ENCODE data around the gene WNT7B.

The WNT7B gene

DNA sequence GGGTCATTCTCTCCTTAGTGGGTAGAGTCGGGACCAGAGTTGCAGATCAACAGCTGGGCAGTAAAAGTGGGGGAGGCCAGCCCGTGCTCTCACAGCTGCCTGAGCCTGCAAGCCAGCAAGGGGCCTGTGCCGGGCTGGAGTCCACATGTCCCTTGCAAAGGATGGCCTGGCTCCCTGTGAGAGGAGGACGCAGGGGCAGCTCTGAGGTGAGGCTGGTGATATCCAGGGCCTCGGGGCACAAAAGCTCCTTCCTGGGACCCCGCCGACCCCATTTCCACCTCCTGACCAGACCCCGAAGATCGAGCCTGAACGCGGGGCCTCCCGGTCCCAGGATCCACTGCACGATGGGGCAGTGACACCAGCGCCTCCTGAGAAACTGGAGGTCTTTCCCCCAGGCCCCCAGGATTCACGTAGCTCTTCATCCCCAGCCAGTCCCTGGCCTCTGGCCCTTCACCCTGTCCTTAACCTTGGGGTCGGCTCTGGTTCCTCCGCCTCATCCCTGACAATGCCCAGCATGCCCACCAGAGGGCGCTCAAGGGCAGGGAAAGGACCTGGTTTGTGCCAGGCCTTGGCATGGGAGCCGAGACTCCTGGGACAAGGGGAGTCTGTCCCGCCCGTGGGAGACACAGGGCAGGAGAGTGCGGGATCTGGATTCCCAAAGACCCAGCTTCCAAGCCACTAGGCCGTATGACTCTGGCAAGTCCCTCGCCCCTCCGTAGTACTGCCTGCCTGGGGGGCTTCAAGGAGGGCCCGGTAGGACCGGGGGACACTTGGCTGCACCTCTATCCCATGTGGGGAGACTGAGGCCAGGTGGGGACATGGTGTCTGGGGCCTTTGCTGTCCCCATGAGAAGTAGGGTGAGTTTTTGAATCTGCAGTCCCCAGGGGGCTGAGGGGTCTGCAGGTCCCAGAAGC lies 17.8 kb upstream of the WNT7B start:
- peak; percentile 66 for DNase-seq

DNA sequence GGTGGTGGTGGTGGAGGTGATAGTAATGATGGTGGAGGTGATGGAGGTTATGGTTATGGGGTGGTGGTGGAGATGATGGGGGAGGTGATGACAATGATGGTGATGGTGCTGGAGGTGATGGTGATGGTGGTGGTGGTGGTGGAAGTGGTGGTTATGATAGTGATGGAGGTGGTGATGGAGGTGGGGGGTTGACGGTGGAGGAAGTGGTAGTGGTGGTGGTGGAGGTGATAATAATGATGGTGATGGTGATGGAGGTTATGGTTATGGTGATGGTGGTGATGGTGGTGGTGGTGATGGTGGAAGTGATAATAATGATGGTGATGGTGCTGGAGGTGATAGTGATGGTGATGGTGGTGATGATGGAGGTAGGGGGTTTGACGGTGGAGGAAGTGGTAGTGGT lies 16.9 kb upstream of the WNT7B start:
- no peak for DNase-seq

DNA sequence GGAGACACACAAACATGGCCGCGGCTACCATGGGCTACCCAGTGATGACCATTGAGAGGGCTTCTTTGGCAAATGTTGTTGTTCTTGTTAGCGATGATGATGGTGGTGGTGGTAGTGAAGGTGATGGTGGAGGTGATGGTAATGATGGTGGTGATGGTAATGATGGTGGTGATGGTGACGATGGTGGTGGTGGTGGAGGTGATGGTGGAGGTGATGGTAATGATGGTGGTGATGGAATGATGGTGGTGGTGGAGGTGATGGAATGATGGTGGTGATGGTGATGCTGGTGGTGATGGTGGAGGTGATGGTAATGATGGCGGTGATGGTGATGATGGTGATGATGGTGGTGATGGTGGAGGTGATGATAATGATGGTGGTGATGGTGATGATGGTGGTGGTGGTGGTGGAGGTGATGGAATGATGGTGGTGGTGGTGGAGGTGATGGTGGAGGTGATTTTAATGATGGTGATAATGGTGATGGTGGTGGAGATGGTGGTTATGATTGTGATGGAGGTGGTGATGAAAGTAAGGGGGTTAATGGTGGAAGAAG lies 16.3 kb upstream of the WNT7B start:
- no peak for DNase-seq

DNA sequence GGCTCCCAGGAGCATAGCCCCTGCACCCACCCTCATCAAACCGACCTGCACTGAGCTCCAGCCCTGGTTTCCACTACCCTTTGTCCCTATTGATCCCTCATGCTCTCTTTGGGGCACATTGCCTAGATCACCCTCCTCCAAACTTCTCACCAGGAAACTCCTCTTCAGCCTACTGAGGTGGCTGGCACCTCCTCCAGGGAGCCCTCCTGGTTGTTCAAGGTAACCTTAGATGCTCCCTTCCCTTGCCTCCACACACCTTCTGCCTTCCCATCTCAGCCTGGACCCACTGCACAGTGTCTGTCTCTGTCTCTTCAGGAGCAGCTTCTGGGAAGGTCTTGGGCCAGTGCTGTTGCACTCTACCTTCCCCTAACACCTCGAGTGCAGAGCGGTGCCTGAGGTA lies 15.8 kb upstream of the WNT7B start:
- no peak for DNase-seq

DNA sequence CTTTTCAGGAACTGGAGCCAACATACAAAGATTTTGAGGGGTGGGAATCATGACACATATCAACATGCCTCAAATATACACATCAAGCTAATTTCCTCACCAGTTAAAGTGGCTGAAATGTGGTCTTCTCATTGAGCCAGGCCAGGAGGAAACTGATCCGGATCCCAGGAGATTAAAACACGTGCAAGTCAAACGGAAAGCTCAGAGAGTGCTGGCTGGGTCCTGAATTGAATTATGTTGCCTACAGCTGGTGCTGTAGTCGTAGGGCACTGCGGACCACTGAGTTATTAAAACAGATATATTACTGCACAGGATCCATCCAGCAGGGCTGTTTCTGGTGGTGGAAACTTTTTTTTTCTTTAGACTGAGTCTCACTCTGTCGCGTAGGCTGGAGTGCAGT lies 14.1 kb upstream of the WNT7B start:
- DNase-seq, result no peak

DNA sequence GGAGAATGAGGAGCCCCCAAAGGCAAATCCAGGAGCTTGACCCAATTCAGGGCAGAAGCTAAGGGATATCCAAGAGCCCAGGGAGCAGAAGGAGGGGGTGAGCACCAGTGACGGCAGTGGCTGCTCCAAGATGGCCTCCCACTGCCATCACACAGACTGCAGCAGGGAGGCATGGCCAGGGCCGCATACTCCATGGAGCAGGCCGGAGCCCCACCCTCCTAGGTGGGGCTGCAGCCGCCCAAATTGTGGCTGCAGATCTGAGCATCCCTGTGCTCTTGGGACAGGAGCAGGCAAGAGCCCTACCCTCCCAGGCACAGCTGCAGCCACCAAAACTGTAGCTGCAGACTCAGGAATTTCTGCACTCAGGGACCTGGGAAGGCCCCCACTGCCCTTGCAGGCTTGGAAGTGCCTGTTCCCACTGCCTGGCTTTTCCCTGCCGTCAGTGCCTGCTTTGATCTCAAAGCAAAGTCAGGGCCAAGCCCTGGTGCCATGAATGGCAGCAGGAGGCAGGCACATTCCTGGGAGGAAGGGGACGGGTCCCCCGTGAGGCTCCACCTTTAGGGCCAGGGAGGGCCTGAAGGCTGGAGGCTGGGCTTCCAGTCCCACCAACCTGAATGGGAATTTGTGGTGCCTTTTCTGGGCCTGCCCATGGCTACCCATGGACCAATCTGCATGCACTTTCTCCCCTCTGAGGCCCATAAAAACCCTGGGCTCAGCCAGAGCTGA lies 10.3 kb upstream of the WNT7B start:
- no peak for DNase-seq

DNA sequence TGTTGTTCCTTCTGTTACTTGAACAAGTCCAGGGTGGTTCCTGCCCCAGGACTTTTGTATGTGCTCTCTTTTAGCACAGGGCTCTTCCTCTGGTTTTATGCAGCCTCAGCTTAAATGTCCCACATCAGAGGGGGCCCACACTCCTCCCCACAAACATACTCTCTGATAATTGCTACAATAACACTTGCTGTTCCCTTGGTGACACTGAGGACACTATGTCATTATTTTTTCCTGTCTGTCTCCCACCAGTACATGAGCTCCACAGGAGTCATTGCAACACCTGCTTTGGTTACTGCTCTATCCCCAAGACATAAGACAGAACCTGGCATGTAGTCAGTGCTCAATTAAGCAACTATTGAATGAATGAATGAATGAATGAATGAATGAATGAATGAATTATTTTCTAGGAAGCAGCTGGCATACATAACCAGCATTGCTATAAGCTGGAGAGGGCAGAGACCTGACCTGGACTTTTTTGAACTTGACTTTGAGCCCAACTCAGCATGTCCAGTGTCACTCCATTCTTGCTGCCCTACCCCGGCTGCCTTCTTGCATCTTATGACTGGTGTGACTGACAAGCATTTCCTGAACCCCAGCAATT lies 7.5 kb upstream of the WNT7B start:
- no peak for DNase-seq

DNA sequence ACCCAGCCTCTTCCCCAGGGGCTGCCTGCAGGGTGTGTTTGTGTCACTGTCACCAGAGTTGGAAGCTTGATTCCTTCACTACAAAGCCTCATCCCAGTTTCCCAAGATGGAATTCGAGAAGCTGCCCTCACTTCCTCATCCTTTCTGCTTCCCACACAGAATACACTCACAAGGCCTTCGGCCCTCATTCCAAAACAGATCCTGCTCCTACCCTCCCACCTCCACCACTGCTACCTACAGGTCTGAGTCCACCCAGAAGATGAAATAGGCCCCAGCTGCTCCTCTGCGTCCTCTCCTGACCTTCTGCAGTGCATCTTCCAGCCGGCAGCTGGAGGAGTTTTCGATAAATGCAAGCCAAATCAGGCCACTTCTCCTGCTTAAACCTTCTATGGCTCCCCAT lies 6.8 kb upstream of the WNT7B start:
- no peak for DNase-seq

DNA sequence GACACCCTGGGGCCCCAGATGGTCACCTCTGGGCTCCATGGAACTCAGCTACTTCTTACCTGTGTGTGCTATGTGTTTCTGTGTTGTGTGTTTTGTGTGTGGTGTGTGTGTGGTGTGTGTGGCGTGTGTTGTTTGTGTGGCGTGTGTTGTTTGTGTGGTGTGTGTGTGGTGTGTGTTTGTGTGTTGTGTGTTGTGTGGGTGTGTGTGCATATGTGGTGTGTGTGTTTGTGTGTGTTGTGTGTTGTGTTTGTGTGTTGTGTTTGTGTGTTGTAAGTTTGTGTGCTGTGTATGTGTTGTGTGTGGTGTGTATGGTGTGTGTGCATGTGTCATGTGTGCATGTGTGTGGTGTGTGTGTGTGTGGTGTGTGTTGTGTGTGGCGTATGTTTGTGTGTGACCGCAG lies 3.8 kb upstream of the WNT7B start:
- DNase-seq, result peak; percentile 5

DNA sequence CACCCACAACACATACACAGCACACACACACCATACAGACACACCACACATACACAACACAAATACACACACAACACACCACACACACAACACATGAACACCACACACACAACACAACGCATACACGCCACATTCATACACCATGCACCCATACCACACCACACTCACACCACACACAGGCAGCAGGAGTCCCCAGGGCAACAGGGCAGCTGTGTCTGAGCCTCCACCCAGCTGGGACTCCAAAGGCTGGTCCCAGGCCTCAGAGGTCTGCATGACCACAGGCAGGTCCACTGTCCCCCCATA lies 3.3 kb upstream of the WNT7B start:
- DNase-seq, result no peak

DNA sequence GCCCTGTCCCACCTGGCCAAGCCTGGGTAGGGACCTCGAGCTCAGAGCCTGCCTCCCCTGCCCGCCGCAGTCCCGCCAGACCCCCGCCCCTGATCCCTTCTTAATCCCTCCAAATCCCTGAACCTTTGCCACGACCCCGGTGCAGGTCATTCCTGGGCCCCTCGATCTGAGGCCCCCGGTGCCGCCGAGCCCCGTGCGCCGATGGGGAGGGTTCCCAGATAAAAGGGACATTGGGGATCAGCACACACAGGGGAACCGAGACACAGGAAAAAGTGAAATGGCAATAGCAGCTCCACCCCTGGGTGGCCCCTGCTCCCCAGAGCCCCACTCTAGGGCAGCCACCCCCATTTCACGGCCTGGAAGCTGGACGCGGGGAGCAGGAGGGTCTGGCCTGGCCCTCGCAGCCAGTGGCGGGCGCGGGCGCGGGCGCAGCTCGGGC lies 1.3 kb upstream of the WNT7B start:
- no peak for DNase-seq

DNA sequence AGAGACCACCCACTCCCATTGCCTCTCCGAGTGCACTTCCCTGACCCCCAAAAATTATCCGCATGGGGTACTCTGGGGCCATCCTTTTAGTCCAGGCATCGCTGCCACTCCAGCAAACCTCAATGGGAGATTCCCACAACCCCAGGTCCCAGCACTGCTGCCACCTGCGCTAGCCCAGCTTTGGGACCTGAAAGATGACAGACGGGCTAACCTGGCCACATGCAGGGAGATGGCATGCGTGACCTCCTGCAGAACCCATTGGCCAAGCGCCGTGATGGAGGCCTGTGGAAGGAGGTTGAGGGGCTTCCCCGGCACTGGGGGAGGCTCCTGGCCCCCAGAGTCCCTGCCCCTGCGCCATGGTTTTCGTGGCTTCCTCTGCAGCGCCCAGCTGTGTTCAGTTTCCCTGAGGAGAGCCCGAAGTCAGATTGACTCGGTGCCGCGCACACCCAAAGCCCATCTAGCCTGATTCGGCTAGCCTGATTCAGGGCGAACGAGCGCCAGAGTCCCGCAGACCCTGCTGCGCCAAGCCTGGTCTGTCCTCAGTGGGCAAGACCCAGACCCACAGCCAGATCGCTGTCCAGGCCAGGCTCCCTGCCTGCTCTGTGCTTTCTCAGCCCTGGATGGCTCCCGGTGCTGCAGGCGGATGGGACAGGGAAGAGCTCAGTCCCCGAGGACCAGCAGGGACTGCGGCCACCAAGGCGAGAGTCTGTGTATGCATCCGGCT lies 751 bp upstream of the WNT7B start:
- no peak for DNase-seq

DNA sequence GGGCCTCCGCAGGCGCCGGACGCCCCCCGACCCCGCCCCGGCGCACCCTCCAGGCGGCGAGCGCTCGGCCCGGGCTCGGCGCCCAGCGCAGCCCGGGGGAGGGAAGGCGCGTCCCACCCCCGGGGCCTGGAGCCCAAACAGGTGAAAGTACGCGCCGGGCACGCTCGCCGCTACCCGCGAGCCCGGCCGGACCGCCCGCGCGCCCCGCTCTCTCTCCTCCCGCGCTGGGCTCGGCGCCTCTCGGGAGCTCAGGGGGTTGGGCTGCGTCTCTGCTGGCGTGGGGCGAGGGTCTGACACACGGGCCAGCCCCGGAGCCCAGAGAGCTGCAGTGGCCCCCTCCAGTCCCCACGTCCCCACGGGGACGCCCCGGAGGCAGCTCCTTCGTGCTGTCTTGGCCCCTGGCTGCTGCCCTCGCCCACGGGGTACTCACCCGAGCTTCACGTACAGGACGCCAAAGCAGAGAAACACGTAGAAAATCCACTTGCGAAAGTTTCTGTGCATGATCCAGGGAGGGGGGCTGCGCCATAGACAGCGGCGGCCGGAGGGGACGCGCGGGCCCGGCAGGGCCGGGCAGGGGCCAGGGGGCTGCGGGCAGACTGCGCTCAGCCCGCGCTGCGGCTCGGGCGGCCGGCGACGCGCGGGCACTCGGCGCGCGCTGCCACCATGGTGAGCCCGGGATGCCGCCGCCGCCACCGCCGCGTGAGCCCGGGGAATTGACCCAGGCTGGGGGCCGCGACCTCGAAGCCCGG lies 534 bp downstream of the WNT7B start:
- no peak for DNase-seq

DNA sequence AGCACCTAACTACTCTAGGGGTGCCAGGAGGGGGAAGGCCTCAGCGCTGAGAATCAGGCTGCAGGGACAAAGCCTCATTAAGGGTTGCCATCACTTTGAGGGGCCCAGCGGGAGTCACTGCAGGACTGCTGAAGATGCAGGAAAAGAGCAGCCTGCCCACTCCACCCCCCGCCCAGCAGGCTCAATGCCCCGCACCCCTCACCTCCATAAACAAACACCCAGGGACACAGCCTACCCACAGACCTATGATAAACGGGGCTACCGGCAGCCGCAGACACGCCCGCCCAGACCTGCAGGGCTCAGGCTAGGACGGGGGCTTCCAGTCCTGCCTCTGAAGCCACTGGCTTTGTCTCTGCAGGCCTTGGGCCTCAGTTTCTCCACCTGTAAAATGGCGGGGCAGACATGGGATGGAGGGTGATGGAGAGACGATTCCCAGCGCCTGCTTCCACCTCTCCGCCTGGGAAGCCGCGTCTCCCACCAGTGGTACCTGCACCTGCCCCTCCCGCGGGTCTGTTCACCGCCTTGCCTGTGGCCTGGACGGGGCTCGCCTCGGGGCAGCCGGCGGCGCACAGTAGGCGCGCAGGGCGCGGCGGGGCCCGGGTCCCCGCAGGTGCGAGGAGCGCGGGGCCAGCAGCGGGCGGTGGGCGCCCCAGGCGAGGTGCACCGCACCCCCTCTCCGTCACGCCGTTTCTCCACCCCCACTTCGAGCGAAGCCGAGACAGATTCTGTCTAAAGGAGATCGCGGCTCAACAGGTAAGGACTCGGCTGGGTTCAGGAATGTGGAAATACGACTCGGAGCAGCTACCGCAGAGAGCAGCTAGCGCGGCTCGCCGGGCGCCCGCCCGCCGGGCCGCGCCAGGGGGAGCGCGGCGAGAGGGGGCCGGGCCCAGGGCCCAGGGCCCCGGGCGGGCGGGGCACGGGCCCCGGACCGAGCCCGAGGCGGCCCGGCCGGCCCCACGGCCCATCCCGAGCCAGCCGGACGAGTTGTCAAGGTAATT lies 1.5 kb downstream of the WNT7B start:
- DNase-seq, result no peak

DNA sequence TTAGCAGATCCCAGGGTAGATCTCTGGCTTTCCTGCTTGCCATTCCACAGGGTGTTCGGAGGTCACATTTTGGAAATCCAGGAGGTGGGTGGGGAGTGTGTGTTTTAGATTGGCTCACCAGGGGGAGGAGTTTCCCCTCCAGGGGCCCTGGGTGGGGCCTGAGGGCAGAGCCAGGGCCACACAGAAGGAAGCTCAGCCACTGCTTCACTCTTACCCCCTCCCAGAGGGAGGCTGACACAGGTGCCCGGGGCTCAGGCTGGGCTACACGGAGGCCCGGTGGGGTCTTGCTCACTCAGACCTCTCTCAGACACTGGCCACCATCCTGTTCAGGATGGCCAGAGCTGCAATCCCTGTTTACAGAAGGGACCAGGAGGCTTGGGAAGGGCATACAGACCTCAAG lies 2.5 kb downstream of the WNT7B start:
- no peak for DNase-seq

DNA sequence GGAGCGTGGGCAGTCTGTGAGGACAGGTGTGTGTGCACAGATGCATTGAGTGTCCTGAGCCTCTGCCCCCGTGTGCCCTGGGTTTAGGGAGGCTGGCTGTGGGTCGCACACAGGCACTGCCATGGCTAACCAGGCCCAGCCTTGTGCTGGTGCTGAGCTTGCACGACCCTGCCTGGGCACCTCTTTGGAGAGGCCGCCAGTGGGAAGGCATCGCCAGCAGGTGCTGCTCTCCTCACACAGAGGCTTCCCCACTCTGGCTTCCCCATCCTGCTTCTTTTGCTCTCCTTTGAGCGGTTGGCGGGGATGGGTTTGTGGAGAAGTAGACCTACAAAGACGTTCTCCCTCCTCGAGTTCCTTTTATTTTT lies 4.1 kb downstream of the WNT7B start:
- no peak for DNase-seq

DNA sequence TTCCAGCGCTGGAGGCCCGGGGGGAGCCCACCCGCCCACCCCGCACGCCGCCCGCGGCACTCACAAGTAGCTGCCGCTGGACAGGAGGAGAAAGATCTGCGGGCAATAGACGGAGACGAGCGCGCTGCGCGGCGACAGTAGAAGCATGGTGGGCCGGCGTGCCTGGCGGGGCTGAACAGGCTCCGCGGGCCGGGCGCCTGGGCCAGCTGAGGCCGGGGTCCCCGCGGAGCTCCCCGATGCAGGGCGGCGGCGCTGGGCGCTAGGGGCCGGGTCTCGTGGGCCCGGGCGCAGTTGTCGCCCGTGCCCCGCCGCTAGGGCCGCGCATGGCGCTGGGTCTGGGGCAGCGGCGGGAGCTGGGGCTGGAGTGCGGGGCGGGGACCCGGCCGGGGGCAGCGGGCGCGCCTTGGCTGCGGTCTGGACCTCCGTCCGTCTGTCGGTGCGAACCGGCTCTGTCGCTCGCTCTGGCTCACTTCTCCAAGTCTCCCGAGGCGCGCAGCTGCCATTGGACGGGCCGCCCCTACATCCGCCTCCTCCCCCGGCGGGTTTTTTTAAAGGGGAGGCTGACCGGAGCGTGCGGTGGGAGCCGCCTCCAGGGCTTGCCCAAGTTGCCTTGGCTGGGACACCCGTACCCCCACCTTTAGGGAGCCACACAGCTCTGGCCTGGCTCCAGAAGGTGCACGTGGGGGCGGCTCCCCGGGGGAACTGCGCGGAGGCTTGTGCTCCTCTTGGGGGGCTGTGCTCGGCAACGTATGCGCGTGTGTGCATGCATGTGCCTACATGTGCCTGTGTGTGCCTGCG lies 4.7 kb downstream of the WNT7B start:
- no peak for DNase-seq

DNA sequence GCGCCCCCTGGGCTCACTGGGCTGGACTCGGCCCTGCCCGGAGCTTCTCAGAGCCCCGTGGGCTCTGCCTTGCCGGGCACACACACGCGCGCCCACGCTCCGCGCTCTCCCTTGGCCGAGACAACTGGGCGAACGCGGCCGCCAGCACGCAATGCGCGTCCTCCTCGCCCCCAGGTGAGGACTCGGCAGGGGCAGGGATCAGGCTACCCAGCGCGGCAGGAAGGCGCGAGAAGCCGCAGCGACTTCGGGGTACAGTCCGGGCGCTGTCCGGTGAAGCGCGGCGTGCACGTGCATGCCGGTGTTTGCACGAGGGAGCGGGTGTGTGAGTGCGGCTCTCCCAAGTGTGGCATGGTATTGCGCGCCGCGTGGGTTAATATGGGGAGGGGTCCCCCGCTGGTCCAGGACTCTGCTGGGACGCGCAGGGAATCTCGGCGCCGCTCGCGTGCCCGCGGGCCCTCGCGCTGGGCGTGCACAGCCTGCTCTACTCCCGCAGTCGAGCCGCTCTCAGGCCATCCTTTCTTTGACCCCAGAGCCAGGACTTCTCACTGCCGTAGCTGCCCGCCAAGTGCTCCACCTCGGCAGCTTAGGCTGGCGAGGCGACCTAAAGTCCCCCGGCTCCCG lies 5.4 kb downstream of the WNT7B start:
- DNase-seq, result no peak

DNA sequence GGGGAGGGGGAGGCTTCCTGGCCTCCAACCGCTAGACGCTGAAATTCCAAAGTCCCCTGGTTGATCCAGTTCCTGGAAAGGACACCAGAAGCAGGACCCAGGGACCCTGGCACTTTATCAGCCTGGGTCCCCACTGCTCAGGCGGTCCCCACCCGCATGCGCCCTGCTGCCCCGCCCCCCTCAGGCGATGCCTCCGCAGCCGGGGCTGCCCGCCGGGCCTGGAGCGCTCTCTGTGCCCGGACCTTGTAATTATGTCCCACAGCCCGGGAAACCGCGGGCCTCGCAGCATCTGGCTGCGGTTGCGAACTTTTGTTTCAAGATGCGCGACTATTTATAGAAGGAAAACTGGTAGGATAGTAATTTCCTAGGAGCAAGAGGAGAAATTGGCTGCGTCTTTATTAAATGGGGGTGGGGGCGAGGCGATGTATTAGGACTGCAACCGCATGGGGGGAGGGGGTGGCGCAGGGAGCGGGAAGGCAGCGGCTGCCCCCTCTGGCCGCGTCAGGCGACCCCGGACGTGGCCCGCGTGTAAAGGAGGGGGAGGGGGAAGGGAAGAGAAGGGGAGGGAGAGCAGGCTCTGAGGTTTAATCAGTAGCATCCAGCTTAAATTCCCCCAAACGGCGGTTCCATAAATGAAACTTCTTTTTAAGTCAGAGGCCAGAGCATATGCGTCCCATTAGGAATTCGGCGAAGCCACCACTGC lies 6.1 kb downstream of the WNT7B start:
- DNase-seq, result no peak
